Urinary bladder (tissue), 4 donors: ENCODE data around the gene ADK. TPM values are rescaled to one million over a fixed set of nuclear protein-coding genes. Genes with fewer than 3 reads are reported as not detected.
"Not testable (repeated sequence)": the region's sequence is repeated elsewhere in the genome, so short reads cannot be mapped to it uniquely, and the experiment has no call there.

Experiments
- DNase-seq: peaks from one replicate; pipeline ENCODE4 v3.0.0-alpha.2; 2015; ENCODE audit errors: extremely low spot score
- H3K27ac ChIP-seq: one replicate; pipeline ENCODE4 v1.5.1; 2013; ENCODE audit warnings: low read depth, mild to moderate bottlenecking, moderate library complexity
- H3K36me3 ChIP-seq: one replicate; pipeline ENCODE4 v1.6.1; 2013; ENCODE audit warnings: mild to moderate bottlenecking, moderate library complexity; ENCODE audit not compliant: insufficient read depth
- H3K4me1 ChIP-seq: one replicate; pipeline ENCODE4 v1.6.1; 2013; ENCODE audit warnings: mild to moderate bottlenecking, moderate library complexity; ENCODE audit not compliant: insufficient read depth
- H3K4me3 ChIP-seq: one replicate; pipeline ENCODE4 v1.5.1; 2013; ENCODE audit warnings: low read depth, low read length
- WGBS: extraction: QIAGEN DNeasy Blood & Tissue Kit; methylation state at CpG from one replicate; pipeline ENCODE4 v1.1.7; 2013; 5-methylcytosine and 5-hydroxymethylcytosine counted together
- polyA plus RNA-seq: library from polyadenylated mRNA; stranded (reverse); fragments of 200-250 nt; gene quantifications from one replicate; pipeline ENCODE4 v1.2.3, GENCODE V29; 2013
- total RNA-seq: library from RNA; depleted of rRNA; stranded (reverse); fragments of >200 nt; gene quantifications from one replicate; pipeline ENCODE4 v1.2.3, GENCODE V29; 2014
- donor health status: healthy with polysubstance abuse.
- donor health status: healthy.

ADK gene
- total and polyA plus RNA-seq, 2 donors, result 14.2 to 42.8 TPM

GRCh38 chr10:74486659-74487058 lies 335.6 kb downstream of the ADK start:
- H3K36me3 ChIP-seq, result no peaks in the 10 kb centered on the region
- DNase-seq, result no peak
- H3K4me1 ChIP-seq, result no peaks in the 10 kb centered on the region
- no peak overlapping the region for H3K4me3 ChIP-seq
- no peak overlapping the region for H3K27ac ChIP-seq
- 81% methylated on average over 1 of the region's 1 CpG for WGBS

GRCh38 chr10:74488907-74489306 lies 337.9 kb downstream of the ADK start:
- no peaks in the 10 kb centered on the region for H3K36me3 ChIP-seq
- no peaks in the 10 kb centered on the region for H3K4me1 ChIP-seq
- H3K27ac ChIP-seq, result no peak overlapping the region
- DNase-seq, result no peak
- no peak overlapping the region for H3K4me3 ChIP-seq

GRCh38 chr10:74490551-74490950 lies 339.5 kb downstream of the ADK start:
- Histone ChIP-seq H3K4me3 (no peak overlapping the region), H3K27ac (no peak overlapping the region), H3K36me3 (no peaks in the 10 kb centered on the region), H3K4me1 (no peaks in the 10 kb centered on the region)
- WGBS, result 83% methylated on average over 4 of the region's 4 CpGs
- no peak for DNase-seq

GRCh38 chr10:74491014-74491413 lies 340.0 kb downstream of the ADK start:
- H3K4me1 ChIP-seq, result no peaks in the 10 kb centered on the region
- H3K27ac ChIP-seq, result no peak overlapping the region
- DNase-seq, result no peak
- no peaks in the 10 kb centered on the region for H3K36me3 ChIP-seq
- 98% methylated on average over 4 of the region's 4 CpGs for WGBS
- H3K4me3 ChIP-seq, result no peak overlapping the region

GRCh38 chr10:74496276-74496675 lies 345.3 kb downstream of the ADK start:
- not testable (repeated sequence) for DNase-seq, H3K27ac ChIP-seq, H3K4me3 ChIP-seq, H3K4me1 ChIP-seq, H3K36me3 ChIP-seq
- 99% methylated on average over 3 of the region's 3 CpGs for WGBS

GRCh38 chr10:74498664-74499063 lies 347.6 kb downstream of the ADK start:
- not testable (repeated sequence) for H3K27ac ChIP-seq, H3K4me1 ChIP-seq, H3K36me3 ChIP-seq, DNase-seq, H3K4me3 ChIP-seq

- no peaks in the 10 kb centered on the region for H3K36me3 ChIP-seq
- WGBS, result 82% methylated on average over 4 of the region's 4 CpGs
- H3K27ac ChIP-seq, result no peak overlapping the region
- H3K4me3 ChIP-seq, result no peak overlapping the region
- DNase-seq, result no peak
- H3K4me1 ChIP-seq, result no peaks in the 10 kb centered on the region
Observed at GRCh38 chr10:74500026-74500704, 349.1 kb downstream of the ADK start.

- no peak for DNase-seq
- Histone ChIP-seq H3K4me1 (no peaks in the 10 kb centered on the region), H3K36me3 (no peaks in the 10 kb centered on the region), H3K27ac (no peak overlapping the region), H3K4me3 (no peak overlapping the region)
Observed at GRCh38 chr10:74500816-74501215, 349.8 kb downstream of the ADK start.

GRCh38 chr10:74502963-74503608 lies 352.1 kb downstream of the ADK start:
- Histone ChIP-seq H3K36me3 (no peaks in the 10 kb centered on the region), H3K4me1 (no peaks in the 10 kb centered on the region), H3K4me3 (no peak overlapping the region), H3K27ac (no peak overlapping the region)
- no peak for DNase-seq
- WGBS, result 93% methylated on average over 1 of the region's 1 CpG

GRCh38 chr10:74507951-74508350 lies 356.9 kb downstream of the ADK start:
- Histone ChIP-seq H3K4me1 (no peaks in the 10 kb centered on the region), H3K36me3 (no peaks in the 10 kb centered on the region), H3K27ac (no peak overlapping the region), H3K4me3 (no peak overlapping the region)
- 87% methylated on average over 1 of the region's 1 CpG for whole genome bisulfite sequencing
- DNase-seq, result no peak

GRCh38 chr10:74510594-74510993 lies 359.6 kb downstream of the ADK start:
- Histone ChIP-seq H3K4me3 (no peak overlapping the region), H3K27ac (no peak overlapping the region), H3K36me3 (no peaks in the 10 kb centered on the region), H3K4me1 (no peaks in the 10 kb centered on the region)
- DNase-seq, result no peak
- 98% methylated on average over 3 of the region's 3 CpGs for WGBS

- H3K4me3 ChIP-seq, result no peak overlapping the region
- DNase-seq, result no peak
- H3K36me3 ChIP-seq, result no peaks in the 10 kb centered on the region
- no peak overlapping the region for H3K27ac ChIP-seq
- no peaks in the 10 kb centered on the region for H3K4me1 ChIP-seq
Observed at GRCh38 chr10:74511051-74511450, 360.0 kb downstream of the ADK start.

GRCh38 chr10:74514322-74514721 lies 363.3 kb downstream of the ADK start:
- no peak overlapping the region for H3K27ac ChIP-seq
- 94% methylated on average over 1 of the region's 1 CpG for WGBS
- DNase-seq, result no peak
- H3K36me3 ChIP-seq, result no peaks in the 10 kb centered on the region
- no peaks in the 10 kb centered on the region for H3K4me1 ChIP-seq
- no peak overlapping the region for H3K4me3 ChIP-seq

- Histone ChIP-seq H3K4me3 (no peak overlapping the region), H3K27ac (no peak overlapping the region), H3K4me1 (no peaks in the 10 kb centered on the region), H3K36me3 (peaks cover 2% of the 10 kb centered on the region)
- 80% methylated on average over 1 of the region's 1 CpG for WGBS
- no peak for DNase-seq
Observed at GRCh38 chr10:74518061-74518460, 367.0 kb downstream of the ADK start.
